HG02798 (cell line): ENCODE measurements around the gene PURA.

ENCODE experiments used
- ATAC-seq: cut with Tn5 transposase; IDR thresholded peaks from one replicate; pipeline ENCODE4 v1.9.1; 2021; ENCODE audit warnings: mild to moderate bottlenecking; ENCODE audit not compliant: unreplicated experiment, poor library complexity

PURA gene

GRCh38 chr5:140109018-140109758 lies 4.7 kb upstream of the PURA start:
- no peak for ATAC-seq

- ATAC-seq = no peak
Measured at GRCh38 chr5:140109759-140110645, 3.9 kb upstream of the PURA start.

- ATAC-seq = no peak
Measured at GRCh38 chr5:140110646-140110957, 3.3 kb upstream of the PURA start.

GRCh38 chr5:140111011-140111858 lies 2.7 kb upstream of the PURA start:
- ATAC-seq = no peak

- no peak for ATAC-seq
Measured at GRCh38 chr5:140111859-140112551, 1.9 kb upstream of the PURA start.

- no peak for ATAC-seq
Measured at GRCh38 chr5:140112685-140113179, 1.2 kb upstream of the PURA start.

- ATAC-seq = no peak
Measured at GRCh38 chr5:140113180-140113698, 670 bp upstream of the PURA start.

- peak; percentile 32 for ATAC-seq
Measured at GRCh38 chr5:140114341-140115185, 654 bp downstream of the PURA start.

- ATAC-seq = no peak
Measured at GRCh38 chr5:140115186-140115500, 1.2 kb downstream of the PURA start.

GRCh38 chr5:140116716-140117115 lies 2.8 kb downstream of the PURA start:
- ATAC-seq = no peak

GRCh38 chr5:140117523-140117922 lies 3.6 kb downstream of the PURA start:
- no peak for ATAC-seq

GRCh38 chr5:140118302-140118936 lies 4.5 kb downstream of the PURA start:
- ATAC-seq = no peak

GRCh38 chr5:140125637-140126036 lies 11.7 kb downstream of the PURA start, which contains the start of gene IGIP:
TSS of gene IGIP (plus strand) at chr5:140125937. CDS start at chr5:140128477, 2,540 bp downstream.
- no peak for ATAC-seq

GRCh38 chr5:140126315-140127012 lies 12.6 kb downstream of the PURA start:
- ATAC-seq = no peak

GRCh38 chr5:140128376-140128775 lies 14.5 kb downstream of the PURA start:
- no peak for ATAC-seq

- no peak for ATAC-seq
Measured at GRCh38 chr5:140130949-140131733, 17.2 kb downstream of the PURA start.

- ATAC-seq = no peak
Measured at GRCh38 chr5:140131967-140132409, 18.1 kb downstream of the PURA start.
